Ishikawa (cell line): ENCODE results near the gene TBCA.

Source experiments
- CEBPB ChIP-seq: IDR thresholded peaks from 2 replicates; pipeline ENCODE4 v1.6.1; 2012
- CREB1 ChIP-seq: IDR thresholded peaks from 2 replicates; pipeline ENCODE4 v1.6.1; 2012; ENCODE audit warnings: low read depth
- EGR1 ChIP-seq: IDR thresholded peaks from 2 replicates; pipeline ENCODE4 v1.6.1; 2012
- EP300 ChIP-seq: IDR thresholded peaks from 2 replicates; pipeline ENCODE4 v1.6.1; 2012; ENCODE audit warnings: borderline replicate concordance
- FOXM1 ChIP-seq: IDR thresholded peaks from 2 replicates; pipeline ENCODE4 v1.6.1; 2012; ENCODE audit warnings: low read depth, borderline replicate concordance
- MAX ChIP-seq: IDR thresholded peaks from 2 replicates; pipeline ENCODE4 v1.6.1; 2012
- NFIC ChIP-seq: IDR thresholded peaks from 2 replicates; pipeline ENCODE4 v1.6.1; 2012
- RAD21 ChIP-seq: IDR thresholded peaks from 2 replicates; pipeline ENCODE4 v1.6.1; 2012; ENCODE audit warnings: low read depth
- REST ChIP-seq: IDR thresholded peaks from 2 replicates; pipeline ENCODE4 v1.6.1; 2012; ENCODE audit warnings: low read depth, mild to moderate bottlenecking
- TAF1 ChIP-seq: IDR thresholded peaks from 2 replicates; pipeline ENCODE4 v1.6.1; 2012; ENCODE audit warnings: low read depth, mild to moderate bottlenecking
- TCF12 ChIP-seq: IDR thresholded peaks from 2 replicates; pipeline ENCODE4 v1.6.1; 2012; ENCODE audit warnings: low read depth
- TEAD4 ChIP-seq: IDR thresholded peaks from 2 replicates; pipeline ENCODE4 v1.6.1; 2012
- USF1 ChIP-seq: IDR thresholded peaks from 2 replicates; pipeline ENCODE4 v1.6.1; 2012
- YY1 ChIP-seq: IDR thresholded peaks from 2 replicates; pipeline ENCODE4 v1.6.1; 2012; ENCODE audit warnings: low read depth
- ZBTB7A ChIP-seq: IDR thresholded peaks from 2 replicates; pipeline ENCODE4 v1.6.1; 2012; ENCODE audit warnings: low read depth

TBCA gene

GRCh38 chr5:77649776-77650175, 126.4 kb downstream of the TBCA start:
- TF ChIP-seq RAD21 (no peak), CREB1 (no peak), FOXM1 (no peak), TEAD4 (no peak), CEBPB (no peak), TCF12 (no peak), YY1 (no peak), MAX (no peak), NFIC (no peak), TAF1 (no peak)

GRCh38 chr5:77645995-77646639, 130.0 kb downstream of the TBCA start:
- TF ChIP-seq RAD21 (no peak), REST (no peak), CEBPB (no peak), YY1 (no peak), TEAD4 (no peak), CREB1 (no peak), EGR1 (no peak), EP300 (no peak), FOXM1 (no peak), TCF12 (no peak), TAF1 (no peak), MAX (no peak), ZBTB7A (no peak), NFIC (no peak), USF1 (no peak)

GRCh38 chr5:77645158-77645994, 130.8 kb downstream of the TBCA start:
- TF ChIP-seq TEAD4 (no peak), RAD21 (peak; percentile 25; the same call in 1 of the 2 replicates)

GRCh38 chr5:77644371-77645157, 131.6 kb downstream of the TBCA start:
- TF ChIP-seq TAF1 = no peak
- no peak for TF ChIP-seq EP300
- TF ChIP-seq REST = no peak
- no peak for TF ChIP-seq TEAD4
- TF ChIP-seq MAX = no peak
- no peak for TF ChIP-seq RAD21
- TF ChIP-seq YY1 = no peak
- TF ChIP-seq FOXM1 = no peak
- TF ChIP-seq TCF12 = no peak

- TF ChIP-seq USF1 (no peak), YY1 (no peak), ZBTB7A (no peak), CREB1 (no peak), REST (no peak), RAD21 (no peak), FOXM1 (no peak), NFIC (no peak), TEAD4 (no peak), CEBPB (no peak), TAF1 (no peak), EP300 (no peak), TCF12 (no peak)
Measured at GRCh38 chr5:77643654-77644370, 132.3 kb downstream of the TBCA start.
